ENCODE data around the gene MMP13.
"Not testable (repeated sequence)": the region's sequence is repeated elsewhere in the genome, so short reads cannot be mapped to it uniquely, and the experiment has no call there.

MMP13 gene

GRCh38 chr11:102955624-102956023 is at the start of gene MMP13:
MMP13 (minus strand) TSS chr11:102955732; CDS start chr11:102955705, 27 bp downstream.
- DNase-seq (ENCODE audit: low read depth, low spot score): no peak

- DNase-seq (ENCODE audit: low read depth, low spot score): not testable (repeated sequence)
Measured at GRCh38 chr11:103004234-103004633, 48.7 kb upstream of the MMP13 start.

- DNase-seq (ENCODE audit: low read depth, low spot score): no peak
Measured at GRCh38 chr11:102994105-102994504, 38.6 kb upstream of the MMP13 start.

GRCh38 chr11:102991776-102992175 is 36.2 kb upstream of the MMP13 start:
- DNase-seq (ENCODE audit: low read depth, low spot score): no peak

- no peak for DNase-seq (ENCODE audit: low read depth, low spot score)
Measured at GRCh38 chr11:102990145-102990544, 34.6 kb upstream of the MMP13 start.

GRCh38 chr11:102989379-102990047 is 34.0 kb upstream of the MMP13 start:
- DNase-seq (ENCODE audit: low read depth, low spot score): no peak

- no peak for DNase-seq (ENCODE audit: low read depth, low spot score)
Measured at GRCh38 chr11:102986815-102987214, 31.3 kb upstream of the MMP13 start.

- DNase-seq (ENCODE audit: low read depth, low spot score): no peak
Measured at GRCh38 chr11:102985850-102986249, 30.3 kb upstream of the MMP13 start.

GRCh38 chr11:102983486-102983885 is 28.0 kb upstream of the MMP13 start:
- DNase-seq (ENCODE audit: low read depth, low spot score): no peak

GRCh38 chr11:102981324-102981910 is 25.9 kb upstream of the MMP13 start:
- DNase-seq (ENCODE audit: low read depth, low spot score): no peak

- no peak for DNase-seq (ENCODE audit: low read depth, low spot score)
Measured at GRCh38 chr11:102974552-102975280, 19.2 kb upstream of the MMP13 start.

- not testable (repeated sequence) for DNase-seq (ENCODE audit: low read depth, low spot score)
Measured at GRCh38 chr11:102973698-102974097, 18.2 kb upstream of the MMP13 start.

GRCh38 chr11:102972853-102973252 is 17.3 kb upstream of the MMP13 start:
- no peak for DNase-seq (ENCODE audit: low read depth, low spot score)

- DNase-seq (ENCODE audit: low read depth, low spot score): no peak
Measured at GRCh38 chr11:102971766-102972165, 16.2 kb upstream of the MMP13 start.

GRCh38 chr11:102967497-102967896 is 12.0 kb upstream of the MMP13 start:
- no peak for DNase-seq (ENCODE audit: low read depth, low spot score)

GRCh38 chr11:102966011-102966410 is 10.5 kb upstream of the MMP13 start:
- DNase-seq (ENCODE audit: low read depth, low spot score): no peak

- DNase-seq (ENCODE audit: low read depth, low spot score): no peak
Measured at GRCh38 chr11:102964867-102965266, 9.3 kb upstream of the MMP13 start.

GRCh38 chr11:102957953-102958352 is 2.4 kb upstream of the MMP13 start:
- no peak for DNase-seq (ENCODE audit: low read depth, low spot score)

GRCh38 chr11:102950622-102951081 is 4.9 kb downstream of the MMP13 start:
- no peak for DNase-seq (ENCODE audit: low read depth, low spot score)

GRCh38 chr11:102946237-102946636 is 9.3 kb downstream of the MMP13 start:
- no peak for DNase-seq (ENCODE audit: low read depth, low spot score)

GRCh38 chr11:102940714-102941588 is 14.6 kb downstream of the MMP13 start:
- DNase-seq (ENCODE audit: low read depth, low spot score): peak; percentile 32
